Aorta (tissue), 5 donors: ENCODE measurements around the gene STRADB. TPM values are rescaled to one million over a fixed set of nuclear protein-coding genes. Genes with fewer than 3 reads are reported as not detected.

ENCODE experiments used
- ATAC-seq: fragments of 200-7000 bp; cut with Tn5 transposase; one replicate; pipeline ENCODE4 v1.9.1; 2022; ENCODE audit warnings: moderate library complexity; ENCODE audit not compliant: low FRiP score
- DNase-seq, 2 donors: peaks; one replicate each; pipeline ENCODE4 v3.0.0-alpha.2; 2020
- H3K27ac ChIP-seq, 2 donors: one replicate each; pipeline ENCODE4 v1.5.1; 2013; ENCODE audit warnings: low read length in 2 of 2, mild to moderate bottlenecking in 2 of 2, moderate library complexity in 2 of 2, control low read depth in 1 of 2, inconsistent platforms in 1 of 2, low read depth in 1 of 2
- H3K27me3 ChIP-seq, 2 donors: one replicate each; pipeline ENCODE4 v1.6.1; 2013; ENCODE audit warnings: control low read depth in 1 of 2, low read length in 1 of 2, mild to moderate bottlenecking in 1 of 2, moderate library complexity in 1 of 2; ENCODE audit not compliant: insufficient read depth in 2 of 2, control insufficient read depth in 1 of 2
- H3K36me3 ChIP-seq, 2 donors: one replicate each; pipeline ENCODE4 v1.6.1; 2013; ENCODE audit warnings: control low read depth in 1 of 2, low read length in 1 of 2, mild to moderate bottlenecking in 1 of 2; ENCODE audit not compliant: insufficient read depth in 2 of 2, control insufficient read depth in 1 of 2
- H3K4me1 ChIP-seq, 2 donors: one replicate each; pipeline ENCODE4 v1.6.1; 2013; ENCODE audit warnings: low read length in 2 of 2, control low read depth in 1 of 2, mild to moderate bottlenecking in 1 of 2, moderate library complexity in 1 of 2; ENCODE audit not compliant: insufficient read depth in 2 of 2, control insufficient read depth in 1 of 2
- H3K4me3 ChIP-seq, 2 donors: one replicate each; pipeline ENCODE4 v1.5.1; 2013; ENCODE audit warnings: low read length in 2 of 2, control low read depth in 1 of 2, mild to moderate bottlenecking in 1 of 2
- H3K9me3 ChIP-seq: one replicate; pipeline ENCODE4 v1.6.1; 2013; ENCODE audit warnings: mild to moderate bottlenecking, low read length; ENCODE audit not compliant: control insufficient read depth
- WGBS, 2 donors: extraction: QIAGEN DNeasy Blood & Tissue Kit; methylation state at CpG; one replicate each; pipeline ENCODE4 v1.1.7; 2013; 5-methylcytosine and 5-hydroxymethylcytosine counted together
- intact Hi-C, 2 donors: fragments of 100-400 bp; cut with DNase I; formaldehyde crosslinking; loops; one replicate each; pipeline versions ENCODE4 v1.14.2 to v1.15.0; 2022
- polyA plus RNA-seq, 2 donors: library from polyadenylated mRNA; stranded (reverse); fragments of 200-250 nt; gene quantifications; one replicate each; pipeline ENCODE4 v1.2.3, GENCODE V29; 2013
- total RNA-seq, 2 donors: library from RNA; stranded (reverse); fragmentation: NEBNext Ultra II Directional; extraction: Animal tissue kit (Norgen Biotek cat#: 25700); gene quantifications; one replicate each; pipeline ENCODE4 v1.2.1, GENCODE V29; 2021
- donor health status: healthy with polysubstance abuse.
- donor health status: Bipolar disorder and iron deficiency.
- donor health status: DM: no; HTN: no; CAD: no.
- donor health status: DM: no; HTN: no; CAD: no.
- donor health status: DM: yes; HTN: yes; CAD: no.

Gene STRADB
- total and polyA plus RNA-seq, 4 donors = 15.5 to 29.7 (median 16.7) TPM

GRCh38 chr2:201523506-201523905 is 72.0 kb downstream of the STRADB start:
- Histone ChIP-seq H3K9me3 (peaks cover 1% of the 10 kb centered on the region), H3K27me3 (no peaks in the 10 kb centered on the region), H3K27ac (no peak overlapping the region), H3K4me1 (no peaks in the 10 kb centered on the region), H3K4me3 (no peak overlapping the region), H3K36me3 (no peaks in the 10 kb centered on the region)
- DNase-seq = no peak
- WGBS, 2 donors = 1 to 48% methylated on average over 1 of the region's 1 CpG
- intact Hi-C loops = no loop called here
- ATAC-seq = no peak

Other genes with a start within 250 kb of the STRADB start
- gene CASP8, start 191.2 kb upstream of the STRADB start, total RNA-seq = 10 to 100 TPM; 19.2 to 20.3 TPM
- gene CASP8, start 191.2 kb upstream of the STRADB start, polyA plus RNA-seq = 1 to 10 TPM; 5.6 to 9.7 TPM
- gene FLACC1, start 94.4 kb upstream of the STRADB start, total RNA-seq = 1 to 10 TPM; 6.1 to 6.7 TPM
- gene FLACC1, start 94.4 kb upstream of the STRADB start, polyA plus RNA-seq = 1 to 10 TPM in 1 of 2 donors, under 1 TPM in 1; 0.75 to 2.5 TPM
- 100 to 1,000 TPM in 1 of 2 donors, 10 to 100 TPM in 1; 84.7 to 119 TPM for gene TRAK2, start 282 bp upstream of the STRADB start, total RNA-seq
- 100 to 1,000 TPM in 1 of 2 donors, 10 to 100 TPM in 1; 35.9 to 128 TPM for gene TRAK2, start 282 bp upstream of the STRADB start, polyA plus RNA-seq
- gene TMEM237, start 191.8 kb downstream of the STRADB start, total RNA-seq = 10 to 100 TPM; 33.3 to 35.9 TPM
- 10 to 100 TPM; 20.0 to 28.7 TPM for gene TMEM237, start 191.8 kb downstream of the STRADB start, polyA plus RNA-seq
- 1 to 10 TPM in 1 of 2 donors, under 1 TPM in 1; 0.30 to 1.0 TPM for gene MPP4, start 246.9 kb downstream of the STRADB start, total RNA-seq
- gene MPP4, start 246.9 kb downstream of the STRADB start, polyA plus RNA-seq = not detected